Measurements from ENCODE around the gene DDX5.
A peak's percentile ranks its signal among the peaks of the same experiment; 100 is the strongest.

Gene DDX5

DNA sequence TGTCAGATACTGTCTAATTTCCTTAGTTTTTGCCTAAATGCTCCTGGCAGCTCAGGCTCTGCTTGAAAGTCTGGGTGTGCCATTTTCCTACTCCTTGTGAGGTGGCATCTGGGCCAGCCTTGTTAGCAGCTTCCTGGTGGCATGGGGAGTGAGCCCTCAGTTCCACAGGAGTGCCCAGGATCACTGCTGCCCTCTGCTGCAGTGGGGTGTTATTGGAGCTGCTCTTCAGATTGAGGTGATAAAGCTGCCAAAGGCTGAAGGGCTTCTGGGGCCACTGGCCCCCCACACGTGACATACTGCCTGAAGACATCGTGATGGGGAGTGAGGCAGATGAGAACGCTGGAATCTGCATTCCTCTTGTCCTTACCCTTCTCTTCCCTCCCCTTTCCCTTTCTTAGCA lies 28.1 kb upstream of the DDX5 start:
- 91% methylated on average over 2 of the region's 3 CpGs for WGBS
- Histone ChIP-seq H3K4me1 (ENCODE audit: control insufficient read depth, insufficient read depth, low read depth, low read length) (peaks cover 8% of the 10 kb centered on the region), H3K4ac (ENCODE audit: low read depth in 1 of 2, low read length in 2 of 2) (no peak overlapping the region), H3K27ac (ENCODE audit: low read length, poor library complexity, severe bottlenecking) (peak overlapping the region; percentile 15), H3K14ac (ENCODE audit: low read length in 2 of 2) (no peak overlapping the region), H3K36me3 (ENCODE audit: control insufficient read depth in 1 of 2, insufficient read depth in 2 of 2, low read depth in 1 of 2, low read length in 2 of 2) (peaks cover 36 to 100% of the 10 kb centered on the region in 2 experiments), H2BK5ac (ENCODE audit: low read depth, low read length, poor library complexity, severe bottlenecking) (no peak overlapping the region), H3K9me3 (ENCODE audit: control insufficient read depth, low read length) (no peaks in the 10 kb centered on the region), H2AFZ (ENCODE audit: low read depth, low read length) (no peak overlapping the region), H4K91ac (ENCODE audit: low read length) (no peak overlapping the region), H3K4me3 (ENCODE audit: insufficient read depth in 1 of 2, low read depth in 1 of 2, low read length in 2 of 2) (no peak overlapping the region), H2BK12ac (ENCODE audit: low read length in 2 of 2) (no peak overlapping the region), H2BK15ac (ENCODE audit: low read depth, poor library complexity, severe bottlenecking) (no peak overlapping the region), H3K9ac (ENCODE audit: low read length) (no peak overlapping the region), H3K79me1 (replicated peaks; ENCODE audit: low read length, poor library complexity, severe bottlenecking) (peaks cover 4% of the 10 kb centered on the region), H3K4me2 (ENCODE audit: low read length, poor library complexity, severe bottlenecking) (no peak overlapping the region), H2BK120ac (ENCODE audit: low read depth, low read length) (no peak overlapping the region), H3K18ac (ENCODE audit: low read depth in 1 of 2, low read length in 2 of 2) (peak overlapping the region in 1 of 2 experiments; percentile 18), H3K23ac (ENCODE audit: low read length in 2 of 2) (no peak overlapping the region), H4K8ac (ENCODE audit: low read length) (peak overlapping the region; percentile 57), H2AK5ac (ENCODE audit: low read length, severe bottlenecking) (no peak overlapping the region), H3K27me3 (ENCODE audit: control insufficient read depth in 1 of 2, insufficient read depth in 1 of 2, low read length in 2 of 2) (no peaks in the 10 kb centered on the region)
- no peak for DNase-seq

DNA sequence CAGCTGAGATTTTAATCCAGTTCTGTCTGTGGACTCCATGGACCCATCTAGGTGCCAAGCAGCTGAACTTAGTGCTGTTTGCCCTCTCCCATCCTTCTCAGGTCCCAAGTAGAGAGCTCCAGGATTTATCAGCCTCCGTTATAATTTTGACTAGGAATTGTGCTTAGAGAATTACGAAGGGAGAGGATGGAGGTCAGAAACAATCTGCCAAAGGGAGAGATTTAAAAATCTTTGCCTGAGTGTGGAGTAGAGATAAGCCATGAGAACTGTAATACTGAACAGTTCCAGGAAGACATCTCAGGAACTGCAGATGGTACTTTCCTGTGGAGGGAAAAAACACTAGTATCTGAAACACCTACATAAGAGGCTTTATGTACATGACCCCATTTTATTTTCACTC lies 27.7 kb upstream of the DDX5 start:
- no peak overlapping the region for H4K91ac ChIP-seq (ENCODE audit: low read length)

DNA sequence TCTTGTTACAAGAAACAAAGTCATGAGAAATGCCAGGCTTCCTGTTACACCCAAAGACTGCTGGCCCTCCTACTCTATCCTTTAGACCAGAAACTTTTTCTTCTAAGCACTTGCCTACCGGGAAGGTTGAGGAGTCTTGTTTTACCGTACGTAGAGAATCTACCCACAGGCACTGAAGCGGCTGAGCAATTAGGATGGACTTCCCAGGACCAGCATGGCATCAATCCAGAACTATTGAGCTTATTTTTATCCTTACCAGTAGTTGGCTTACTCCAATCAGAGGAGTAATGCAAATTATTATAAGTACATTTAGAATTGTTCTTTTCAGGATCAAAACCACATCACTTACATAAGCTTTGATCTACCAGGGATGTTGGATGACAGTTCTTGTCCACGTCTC lies 26.3 kb upstream of the DDX5 start:
- Histone ChIP-seq H3K4me1 (ENCODE audit: control insufficient read depth, insufficient read depth, low read depth, low read length) (peaks cover 8% of the 10 kb centered on the region), H2BK5ac (ENCODE audit: low read depth, low read length, poor library complexity, severe bottlenecking) (no peak overlapping the region), H3K14ac (ENCODE audit: low read length in 2 of 2) (no peak overlapping the region), H2BK15ac (ENCODE audit: low read depth, poor library complexity, severe bottlenecking) (no peak overlapping the region), H3K9ac (ENCODE audit: low read length) (no peak overlapping the region), H3K79me1 (replicated peaks; ENCODE audit: low read length, poor library complexity, severe bottlenecking) (peaks cover 2% of the 10 kb centered on the region), H2AFZ (ENCODE audit: low read depth, low read length) (no peak overlapping the region), H3K23ac (ENCODE audit: low read length in 2 of 2) (no peak overlapping the region), H4K8ac (ENCODE audit: low read length) (no peak overlapping the region), H3K4me2 (ENCODE audit: low read length, poor library complexity, severe bottlenecking) (no peak overlapping the region), H3K36me3 (ENCODE audit: control insufficient read depth in 1 of 2, insufficient read depth in 2 of 2, low read depth in 1 of 2, low read length in 2 of 2) (peaks cover 26 to 100% of the 10 kb centered on the region in 2 experiments), H2BK12ac (ENCODE audit: low read length in 2 of 2) (no peak overlapping the region), H3K18ac (ENCODE audit: low read depth in 1 of 2, low read length in 2 of 2) (no peak overlapping the region), H3K4ac (ENCODE audit: low read depth in 1 of 2, low read length in 2 of 2) (no peak overlapping the region), H4K91ac (ENCODE audit: low read length) (no peak overlapping the region), H3K27ac (ENCODE audit: low read length, poor library complexity, severe bottlenecking) (peak overlapping the region; percentile 41), H2BK120ac (ENCODE audit: low read depth, low read length) (no peak overlapping the region), H3K9me3 (ENCODE audit: control insufficient read depth, low read length) (no peaks in the 10 kb centered on the region), H2AK5ac (ENCODE audit: low read length, severe bottlenecking) (no peak overlapping the region), H3K4me3 (ENCODE audit: insufficient read depth in 1 of 2, low read depth in 1 of 2, low read length in 2 of 2) (no peak overlapping the region), H3K27me3 (ENCODE audit: control insufficient read depth in 1 of 2, insufficient read depth in 1 of 2, low read length in 2 of 2) (no peaks in the 10 kb centered on the region)
- no peak for DNase-seq
- WGBS, result 98% methylated on average over 5 of the region's 5 CpGs

More for the DNA sequence above, 27.7 kb upstream of the DDX5 start:
- H2AFZ ChIP-seq (ENCODE audit: low read depth, low read length), result no peak overlapping the region
- no peak overlapping the region for H2BK5ac ChIP-seq (ENCODE audit: low read depth, low read length, poor library complexity, severe bottlenecking)
- peaks cover 2% of the 10 kb centered on the region for H3K79me1 ChIP-seq (replicated peaks; ENCODE audit: low read length, poor library complexity, severe bottlenecking)
- no peak overlapping the region for H2BK120ac ChIP-seq (ENCODE audit: low read depth, low read length)
- no peak overlapping the region for H3K4ac ChIP-seq (ENCODE audit: low read depth in 1 of 2, low read length in 2 of 2)
- H3K14ac ChIP-seq (ENCODE audit: low read length in 2 of 2), result no peak overlapping the region
- H3K4me1 ChIP-seq (ENCODE audit: control insufficient read depth, insufficient read depth, low read depth, low read length), result peaks cover 8% of the 10 kb centered on the region
- no peak overlapping the region for H3K4me2 ChIP-seq (ENCODE audit: low read length, poor library complexity, severe bottlenecking)
- WGBS, result 98% methylated on average over 2 of the region's 2 CpGs
- H3K23ac ChIP-seq (ENCODE audit: low read length in 2 of 2), result no peak overlapping the region
- H3K9ac ChIP-seq (ENCODE audit: low read length), result no peak overlapping the region
- peak overlapping the region; percentile 15 for H3K27ac ChIP-seq (ENCODE audit: low read length, poor library complexity, severe bottlenecking)
- H2BK15ac ChIP-seq (ENCODE audit: low read depth, poor library complexity, severe bottlenecking), result no peak overlapping the region
- no peak overlapping the region for H2AK5ac ChIP-seq (ENCODE audit: low read length, severe bottlenecking)
- DNase-seq, result no peak
- no peaks in the 10 kb centered on the region for H3K27me3 ChIP-seq (ENCODE audit: control insufficient read depth in 1 of 2, insufficient read depth in 1 of 2, low read length in 2 of 2)
- peaks cover 34 to 100% of the 10 kb centered on the region in 2 experiments for H3K36me3 ChIP-seq (ENCODE audit: control insufficient read depth in 1 of 2, insufficient read depth in 2 of 2, low read depth in 1 of 2, low read length in 2 of 2)
- no peak overlapping the region for H4K8ac ChIP-seq (ENCODE audit: low read length)
- H3K18ac ChIP-seq (ENCODE audit: low read depth in 1 of 2, low read length in 2 of 2), result no peak overlapping the region
- H3K9me3 ChIP-seq (ENCODE audit: control insufficient read depth, low read length), result no peaks in the 10 kb centered on the region
- no peak overlapping the region for H2BK12ac ChIP-seq (ENCODE audit: low read length in 2 of 2)
- H3K4me3 ChIP-seq (ENCODE audit: insufficient read depth in 1 of 2, low read depth in 1 of 2, low read length in 2 of 2), result no peak overlapping the region

DNA sequence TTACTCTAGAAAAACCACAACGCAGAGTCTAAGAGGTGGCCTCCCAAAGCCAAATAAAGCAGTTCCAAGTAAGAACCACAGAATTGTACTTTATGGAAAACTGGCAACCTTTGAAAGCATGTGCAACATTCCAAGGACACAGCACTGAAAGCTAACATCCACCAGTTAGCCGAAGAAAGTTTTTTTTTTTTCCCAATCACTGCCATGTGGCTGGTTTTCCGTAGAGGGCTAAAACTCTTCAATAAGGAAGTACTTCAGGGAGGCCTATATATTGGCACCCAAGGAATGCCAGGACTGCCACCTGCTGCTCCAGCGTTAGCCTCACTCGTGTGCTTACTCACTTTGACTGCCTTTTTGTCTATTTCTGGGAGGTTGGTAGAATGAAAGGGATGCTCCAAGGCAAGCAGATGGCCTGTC lies 25.9 kb upstream of the DDX5 start:
- Histone ChIP-seq H3K27me3 (ENCODE audit: control insufficient read depth in 1 of 2, insufficient read depth in 1 of 2, low read length in 2 of 2) (no peaks in the 10 kb centered on the region), H3K9me3 (ENCODE audit: control insufficient read depth, low read length) (no peaks in the 10 kb centered on the region), H3K4me2 (ENCODE audit: low read length, poor library complexity, severe bottlenecking) (no peak overlapping the region), H2BK5ac (ENCODE audit: low read depth, low read length, poor library complexity, severe bottlenecking) (no peak overlapping the region), H2BK12ac (ENCODE audit: low read length in 2 of 2) (no peak overlapping the region), H3K27ac (ENCODE audit: low read length, poor library complexity, severe bottlenecking) (peak overlapping the region; percentile 41), H2BK15ac (ENCODE audit: low read depth, poor library complexity, severe bottlenecking) (no peak overlapping the region), H3K4ac (ENCODE audit: low read depth in 1 of 2, low read length in 2 of 2) (no peak overlapping the region), H3K4me3 (ENCODE audit: insufficient read depth in 1 of 2, low read depth in 1 of 2, low read length in 2 of 2) (no peak overlapping the region), H4K8ac (ENCODE audit: low read length) (peak overlapping the region; percentile 47), H2AK5ac (ENCODE audit: low read length, severe bottlenecking) (no peak overlapping the region), H4K91ac (ENCODE audit: low read length) (no peak overlapping the region), H3K36me3 (ENCODE audit: control insufficient read depth in 1 of 2, insufficient read depth in 2 of 2, low read depth in 1 of 2, low read length in 2 of 2) (peaks cover 28 to 100% of the 10 kb centered on the region in 2 experiments), H3K9ac (ENCODE audit: low read length) (no peak overlapping the region), H2BK120ac (ENCODE audit: low read depth, low read length) (no peak overlapping the region), H3K79me1 (replicated peaks; ENCODE audit: low read length, poor library complexity, severe bottlenecking) (peaks cover 2% of the 10 kb centered on the region), H2AFZ (ENCODE audit: low read depth, low read length) (no peak overlapping the region), H3K18ac (ENCODE audit: low read depth in 1 of 2, low read length in 2 of 2) (no peak overlapping the region), H3K4me1 (ENCODE audit: control insufficient read depth, insufficient read depth, low read depth, low read length) (peaks cover 8% of the 10 kb centered on the region), H3K23ac (ENCODE audit: low read length in 2 of 2) (no peak overlapping the region), H3K14ac (ENCODE audit: low read length in 2 of 2) (no peak overlapping the region)
- peak; percentile 71 for DNase-seq
- WGBS, result 85% methylated on average over 5 of the region's 5 CpGs
